GM18870 (cell line): ENCODE measurements around the gene ZIC1.

ENCODE experiments used
- ATAC-seq: cut with Tn5 transposase; IDR thresholded peaks from one replicate; pipeline ENCODE4 v1.9.1; 2021; ENCODE audit warnings: moderate library complexity; ENCODE audit not compliant: unreplicated experiment

The ZIC1 gene

DNA sequence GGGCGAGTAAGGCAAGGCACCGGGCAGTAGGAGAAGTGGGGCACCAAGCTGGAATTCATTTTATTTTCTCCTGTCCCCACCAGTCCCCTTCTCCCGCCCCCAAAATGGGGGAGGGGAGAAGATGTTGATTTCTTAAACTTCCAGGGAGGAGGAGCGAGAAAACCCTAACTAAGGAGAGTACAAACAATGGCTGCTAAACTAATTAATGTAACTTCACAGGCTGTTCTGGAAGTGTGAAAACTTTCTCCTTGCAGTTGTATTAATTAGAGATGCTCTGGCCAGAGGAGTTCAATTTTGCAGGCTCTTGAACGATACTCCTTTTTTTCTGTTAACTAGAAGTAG, 14.3 kb upstream of the ZIC1 start:
- ATAC-seq = no peak

DNA sequence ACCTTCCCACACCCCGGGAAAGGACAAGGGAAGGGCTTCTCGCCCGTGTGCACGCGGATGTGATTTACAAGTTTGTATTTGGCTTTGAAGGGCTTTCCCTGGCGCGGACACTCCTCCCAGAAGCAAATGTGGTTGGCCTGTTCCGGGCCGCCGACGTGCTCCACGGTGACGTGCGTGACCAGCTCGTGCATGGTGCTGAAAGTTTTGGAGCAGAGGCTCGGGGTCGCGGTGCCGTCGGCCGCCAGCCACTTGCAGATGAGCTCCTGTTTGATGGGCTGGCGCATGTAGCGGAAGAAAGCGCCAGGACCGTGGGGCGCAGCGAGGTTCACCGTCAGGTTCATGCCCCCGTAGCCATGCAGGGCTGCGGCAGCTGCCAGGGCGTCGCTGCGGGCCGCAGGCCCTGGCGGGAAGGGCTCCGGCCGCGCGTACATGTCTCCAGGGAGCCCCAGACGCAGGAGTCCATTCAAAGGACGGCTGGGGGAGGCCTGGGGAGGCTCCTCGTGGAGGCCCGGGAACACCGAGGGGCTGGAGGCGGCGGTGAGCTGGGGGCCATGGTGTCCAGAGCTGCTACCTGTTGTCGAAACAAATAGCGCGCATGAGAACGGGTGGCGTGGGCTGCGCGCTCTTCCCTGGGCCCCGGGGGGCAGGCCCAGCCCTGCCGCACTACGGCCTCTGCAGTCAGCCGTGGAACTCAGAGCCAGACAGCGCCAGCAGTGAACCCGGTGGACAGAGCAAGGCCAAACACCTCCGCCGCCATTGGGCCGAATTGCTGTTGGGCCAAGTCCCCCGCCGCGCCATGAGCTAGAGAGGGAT, 13.1 kb upstream of the ZIC1 start:
- no peak for ATAC-seq

DNA sequence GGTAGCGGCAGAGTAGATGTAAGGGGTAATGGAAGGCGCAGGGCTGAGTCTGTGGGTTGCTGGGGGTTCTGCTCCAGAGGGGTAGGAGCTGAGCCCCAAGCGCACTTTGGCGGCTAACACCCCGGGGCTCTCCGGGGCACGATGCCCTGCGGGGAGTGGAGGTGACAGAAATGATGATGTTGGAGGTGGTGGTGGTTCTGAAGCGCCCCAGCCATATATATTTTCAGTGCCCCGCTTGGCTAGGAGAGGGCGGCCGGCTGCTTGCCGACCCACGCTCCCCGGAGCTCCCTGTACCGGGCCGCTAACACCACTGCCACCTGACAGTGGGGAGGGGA, 12.5 kb upstream of the ZIC1 start:
- ATAC-seq = no peak

DNA sequence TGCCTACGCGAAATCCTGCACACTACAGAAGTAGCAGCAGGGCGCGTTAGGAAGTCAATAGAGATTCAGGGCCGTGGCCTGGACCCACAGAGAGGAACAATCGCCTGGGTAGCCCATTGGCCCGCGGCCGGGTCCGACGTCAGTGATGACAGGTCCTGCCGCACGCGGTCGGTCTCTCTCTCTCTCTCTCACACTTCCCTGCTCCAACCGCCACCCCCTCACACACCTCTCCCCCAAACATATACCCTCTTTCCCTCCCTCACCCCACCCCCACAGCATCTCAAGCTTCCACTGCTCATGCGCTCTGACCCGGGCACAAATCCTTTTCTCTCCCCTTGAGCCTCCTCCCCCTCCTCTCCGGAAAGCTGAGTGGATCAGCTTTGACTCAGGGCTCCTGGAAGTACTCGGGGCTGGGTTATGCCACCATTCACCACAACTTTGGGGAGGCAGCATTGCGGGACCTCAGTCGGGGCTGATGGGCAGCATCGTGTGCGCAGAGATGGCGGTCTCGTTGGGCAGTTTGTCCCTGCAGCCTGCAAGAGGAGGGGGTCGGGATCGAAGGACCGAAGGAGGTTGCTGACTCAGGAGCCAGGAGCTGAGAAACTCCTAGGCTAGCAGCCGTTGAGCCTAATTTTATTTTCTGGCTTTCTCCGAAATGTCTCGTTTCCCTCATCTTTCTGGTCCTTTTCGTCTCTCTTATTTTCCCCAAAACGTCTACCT, 11.8 kb upstream of the ZIC1 start:
- no peak for ATAC-seq

DNA sequence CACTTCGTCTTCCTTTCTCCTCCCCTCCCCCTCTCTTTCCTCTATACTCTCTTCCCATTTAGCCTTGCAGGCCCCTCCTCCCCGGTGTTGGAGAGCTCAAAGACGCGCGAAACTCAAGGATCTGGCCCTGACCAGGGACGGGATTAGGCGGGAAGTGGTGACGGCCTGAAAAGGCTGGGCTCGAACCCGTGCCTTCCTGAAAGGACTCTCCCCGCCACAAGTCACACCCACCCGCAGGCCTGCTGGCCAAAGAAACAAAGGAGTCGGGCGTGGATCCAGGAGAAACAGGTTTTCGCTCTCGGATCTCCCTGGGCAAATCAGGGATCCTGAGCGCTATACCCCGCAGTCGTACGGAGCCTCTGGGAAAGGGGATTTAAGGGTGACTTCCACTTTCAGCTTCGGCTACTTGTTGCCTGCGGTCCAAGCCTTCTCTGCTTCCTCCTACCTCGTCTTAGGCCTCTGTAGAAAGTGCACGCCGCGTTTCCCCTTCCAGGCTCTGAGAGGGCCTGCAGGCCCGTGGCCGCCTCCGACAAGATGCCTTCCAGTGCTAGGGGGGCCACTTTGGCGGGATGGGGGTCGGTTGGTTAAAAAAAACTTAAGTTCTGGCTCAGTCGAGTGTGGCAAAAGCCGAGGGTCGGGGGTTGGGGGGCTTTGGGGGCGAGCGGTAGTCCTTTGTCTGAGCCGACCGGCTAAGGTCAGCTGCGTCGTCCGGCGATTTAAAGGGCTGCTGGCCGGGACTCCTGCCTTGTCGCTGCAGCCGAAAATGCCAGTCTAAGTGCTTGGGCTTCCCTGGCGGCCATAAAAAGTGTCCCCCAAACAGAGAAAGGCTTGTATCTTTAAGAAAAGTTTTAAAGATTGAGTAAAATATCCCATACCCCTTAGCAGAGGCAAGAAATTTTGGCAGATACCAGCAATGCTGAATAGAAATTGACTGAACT, 11.0 kb upstream of the ZIC1 start:
- ATAC-seq = no peak

DNA sequence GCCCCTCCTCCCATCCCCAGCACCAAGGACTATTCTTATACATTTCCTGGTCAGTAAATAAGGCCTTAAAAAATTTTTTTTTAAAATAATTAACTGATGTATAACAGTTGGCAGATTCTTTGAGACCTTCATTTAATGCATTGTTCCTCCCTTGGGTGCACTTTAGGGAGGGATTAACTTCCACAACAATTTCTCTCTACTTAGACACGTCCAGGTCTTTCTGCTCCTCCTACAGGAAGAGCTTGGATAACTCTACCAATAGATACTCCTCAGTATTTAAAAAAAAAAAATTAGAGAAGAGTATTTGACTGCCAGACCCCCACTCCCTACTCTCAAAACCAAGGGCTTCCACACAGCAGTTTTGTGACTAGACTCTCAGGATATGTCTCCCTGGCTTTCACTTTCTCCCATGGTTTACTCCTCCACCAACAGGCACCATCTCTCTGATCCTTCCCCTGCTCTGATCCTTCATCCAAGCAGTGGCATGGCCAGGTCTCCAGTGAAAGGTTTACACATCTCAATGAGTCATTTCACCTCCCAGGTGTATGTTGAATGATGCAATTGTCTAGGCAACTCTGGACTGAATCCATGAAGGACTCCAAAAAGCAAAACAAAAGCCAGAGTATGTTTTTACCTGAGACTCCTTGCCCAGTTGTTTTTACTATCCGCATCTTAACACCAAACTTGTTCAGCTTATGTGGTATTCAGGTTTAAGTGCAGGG, 10.2 kb upstream of the ZIC1 start:
- no peak for ATAC-seq

DNA sequence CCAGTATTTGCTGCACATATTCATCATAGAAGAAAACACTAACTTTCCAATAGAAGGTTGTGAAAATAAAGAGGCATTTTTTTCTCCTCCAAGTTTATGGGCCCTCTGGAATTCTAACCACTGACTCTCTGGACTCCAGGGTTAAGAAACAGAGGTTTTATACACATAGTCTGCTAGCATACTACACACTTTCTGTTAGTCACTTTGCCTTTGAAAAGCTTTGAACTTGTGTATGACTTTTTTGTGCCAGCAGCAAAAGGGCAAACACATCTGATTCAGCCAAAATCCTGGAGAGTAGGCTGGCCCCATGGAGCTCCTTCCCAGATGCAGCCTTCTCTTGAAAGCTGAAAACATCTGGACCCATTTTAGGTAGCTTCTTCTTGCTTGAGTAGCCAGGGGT, 9.1 kb upstream of the ZIC1 start:
- ATAC-seq = no peak

DNA sequence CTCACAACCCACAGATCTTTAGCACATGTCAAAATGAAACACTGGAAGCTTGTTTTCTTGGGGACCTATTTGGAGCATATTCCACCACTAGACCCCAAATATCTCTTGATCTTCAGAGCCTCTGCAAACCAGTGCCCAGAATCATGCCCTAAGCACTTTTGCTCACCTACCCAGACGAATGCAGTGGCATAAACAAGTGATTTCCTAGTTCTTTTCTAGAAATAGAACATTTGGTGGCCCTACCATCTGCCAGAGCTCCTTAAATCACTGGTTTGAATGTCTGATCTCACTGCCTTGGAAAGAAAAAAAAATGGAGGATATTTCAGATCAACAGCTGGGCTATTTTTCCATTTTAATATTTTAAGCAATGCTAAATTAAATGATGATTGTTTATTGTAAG, 8.2 kb upstream of the ZIC1 start:
- no peak for ATAC-seq

DNA sequence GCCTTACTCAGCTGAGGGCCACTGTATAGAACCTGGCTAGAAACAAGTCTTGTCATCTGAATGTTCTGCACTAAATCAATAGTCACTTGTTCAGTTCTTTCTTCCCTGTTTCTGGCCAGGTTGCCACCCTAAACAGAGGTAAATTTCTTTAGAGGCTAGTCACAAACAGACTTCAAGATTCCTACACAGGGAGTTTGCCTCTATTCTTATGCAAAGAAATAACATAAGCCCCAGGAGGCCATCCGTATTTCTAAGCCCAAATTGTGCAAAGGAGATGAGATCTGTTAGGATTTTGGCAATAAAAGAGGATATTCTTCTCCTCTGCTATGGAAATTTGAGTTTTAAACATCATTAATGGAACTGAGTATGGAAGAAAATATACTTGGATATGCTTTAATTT, 7.7 kb upstream of the ZIC1 start:
- no peak for ATAC-seq

DNA sequence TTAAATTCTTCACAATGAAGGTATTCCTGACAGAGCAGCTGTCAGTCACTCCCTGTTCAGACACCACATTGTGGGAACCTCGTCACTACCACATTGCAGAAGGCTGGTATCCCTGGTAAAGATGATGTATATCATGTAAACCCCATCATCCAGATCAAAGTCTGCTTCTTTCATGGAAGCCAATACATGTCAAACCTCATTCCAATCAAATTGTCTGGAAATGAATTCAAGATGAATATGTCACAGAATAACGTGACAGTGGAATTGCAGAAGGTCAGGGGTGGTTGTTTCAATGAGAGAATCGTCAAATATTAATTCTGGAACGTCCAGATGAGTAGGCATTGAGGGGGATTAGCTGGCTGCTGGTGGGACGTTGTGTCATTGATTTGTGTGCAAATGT, 7.0 kb upstream of the ZIC1 start:
- no peak for ATAC-seq

DNA sequence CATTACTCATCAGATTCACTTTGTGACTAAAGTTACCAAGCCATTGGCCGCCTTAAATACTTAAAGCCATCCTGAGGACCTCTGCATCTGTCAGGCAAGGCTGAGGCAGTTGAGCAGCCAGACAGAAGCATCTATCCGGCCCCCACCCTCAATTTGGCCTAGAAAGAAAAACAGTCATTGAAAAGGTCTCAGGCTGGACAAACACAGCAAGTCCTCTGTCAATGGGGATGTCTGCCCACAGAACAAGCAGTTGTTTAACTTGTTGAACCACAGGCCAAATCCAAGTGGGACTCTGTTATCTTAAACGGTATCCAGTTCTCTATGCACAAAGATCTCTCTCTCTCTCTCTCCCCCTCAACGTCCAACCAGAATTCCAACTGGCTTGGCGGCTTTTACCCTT, 5.7 kb upstream of the ZIC1 start:
- no peak for ATAC-seq

DNA sequence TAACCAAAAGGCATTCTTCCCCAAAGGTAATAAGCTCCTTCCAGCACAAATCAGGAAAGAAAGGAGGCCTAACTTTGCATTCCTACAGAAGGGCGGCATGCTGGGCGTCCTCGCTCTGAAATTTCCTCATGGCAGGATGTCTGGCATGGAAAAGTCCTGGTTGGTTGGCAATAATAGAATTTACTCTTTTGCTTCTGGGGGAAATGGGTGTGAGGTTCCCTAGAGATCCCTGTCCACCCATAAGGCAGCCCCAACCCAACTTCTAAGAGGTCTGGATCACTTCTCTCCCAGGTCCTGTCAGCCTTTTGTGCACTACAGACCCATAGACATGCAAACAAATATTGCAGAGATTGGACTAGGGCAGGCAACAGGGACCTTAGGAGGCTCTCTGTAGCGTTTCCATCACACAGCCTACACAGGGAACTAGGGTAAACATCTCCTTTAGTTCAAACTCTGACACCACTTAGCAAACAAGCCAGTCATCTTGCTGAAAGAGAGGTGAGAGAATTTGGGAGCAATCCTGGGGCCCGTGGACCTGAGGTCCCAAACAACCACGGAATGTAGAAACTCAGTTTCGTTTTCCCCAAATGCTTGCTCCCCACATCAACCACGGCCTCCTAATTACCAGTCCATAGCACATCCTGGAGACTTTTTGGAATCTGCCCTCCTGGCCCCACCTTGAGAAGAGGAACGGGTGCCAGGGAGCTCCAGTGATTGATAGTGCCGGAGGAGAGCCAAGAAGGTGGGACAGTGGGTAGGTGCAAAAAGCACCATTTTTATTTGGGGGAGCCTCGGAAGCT, 5.0 kb upstream of the ZIC1 start:
- ATAC-seq = no peak

DNA sequence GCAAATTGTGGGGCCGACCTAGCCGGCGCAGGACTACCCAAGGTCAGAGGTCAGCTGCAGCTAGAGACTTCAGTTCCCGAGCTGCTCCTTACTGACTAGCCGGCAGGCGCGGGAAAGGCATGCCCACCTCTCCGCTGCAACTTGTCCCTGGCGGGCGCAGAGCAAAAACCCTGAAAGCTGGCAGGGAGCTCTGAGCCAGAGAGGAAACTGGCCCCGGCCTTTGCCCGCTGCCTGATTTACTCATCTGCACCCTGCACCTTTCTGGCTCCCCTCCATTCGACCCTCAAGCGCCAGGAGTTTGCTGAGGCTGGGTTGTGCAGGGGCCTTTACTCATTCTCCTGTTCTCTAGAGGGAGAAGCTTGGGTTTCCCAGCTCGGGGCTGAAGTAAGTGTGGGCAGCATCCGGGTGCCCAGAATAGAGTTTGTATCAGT, 4.3 kb upstream of the ZIC1 start:
- ATAC-seq = no peak

DNA sequence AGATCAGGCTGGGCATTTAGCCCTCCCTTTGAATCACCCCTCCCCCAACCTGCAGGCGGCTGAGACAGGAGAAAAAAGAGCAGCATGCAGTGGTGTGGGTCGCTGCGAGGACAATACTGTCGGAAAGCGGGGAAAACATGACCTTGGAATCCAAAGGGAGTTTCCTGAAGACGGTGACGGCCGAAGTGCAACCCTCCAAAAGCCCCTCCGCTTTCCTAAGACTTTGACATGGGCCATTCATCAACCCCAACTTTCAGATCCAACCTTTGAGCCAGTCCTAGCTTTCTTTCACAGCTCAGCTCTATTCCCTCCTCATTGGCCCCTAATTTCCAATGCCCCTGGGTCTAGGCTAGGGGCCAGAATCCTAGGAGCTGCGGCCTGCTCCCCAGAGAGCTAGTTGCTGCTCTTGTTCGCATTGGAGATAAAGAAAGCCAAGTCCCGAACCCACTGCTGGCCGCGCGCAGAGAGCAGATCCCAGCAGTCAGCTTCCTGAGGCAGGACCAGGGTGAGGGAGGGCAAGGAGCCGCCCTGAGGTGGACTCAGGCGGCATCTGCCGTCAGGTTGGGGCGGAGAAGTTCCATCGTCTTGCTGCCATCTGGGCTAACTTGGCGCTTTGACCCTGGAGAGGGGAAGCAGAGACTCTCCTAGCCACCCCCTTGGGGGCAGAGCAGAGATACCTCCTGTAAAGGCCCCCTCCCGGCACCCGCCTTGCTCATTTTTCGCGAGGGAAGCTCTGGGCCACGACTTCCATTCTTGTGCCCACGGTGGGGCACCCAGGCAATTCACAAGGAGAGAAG, 3.7 kb upstream of the ZIC1 start:
- no peak for ATAC-seq

DNA sequence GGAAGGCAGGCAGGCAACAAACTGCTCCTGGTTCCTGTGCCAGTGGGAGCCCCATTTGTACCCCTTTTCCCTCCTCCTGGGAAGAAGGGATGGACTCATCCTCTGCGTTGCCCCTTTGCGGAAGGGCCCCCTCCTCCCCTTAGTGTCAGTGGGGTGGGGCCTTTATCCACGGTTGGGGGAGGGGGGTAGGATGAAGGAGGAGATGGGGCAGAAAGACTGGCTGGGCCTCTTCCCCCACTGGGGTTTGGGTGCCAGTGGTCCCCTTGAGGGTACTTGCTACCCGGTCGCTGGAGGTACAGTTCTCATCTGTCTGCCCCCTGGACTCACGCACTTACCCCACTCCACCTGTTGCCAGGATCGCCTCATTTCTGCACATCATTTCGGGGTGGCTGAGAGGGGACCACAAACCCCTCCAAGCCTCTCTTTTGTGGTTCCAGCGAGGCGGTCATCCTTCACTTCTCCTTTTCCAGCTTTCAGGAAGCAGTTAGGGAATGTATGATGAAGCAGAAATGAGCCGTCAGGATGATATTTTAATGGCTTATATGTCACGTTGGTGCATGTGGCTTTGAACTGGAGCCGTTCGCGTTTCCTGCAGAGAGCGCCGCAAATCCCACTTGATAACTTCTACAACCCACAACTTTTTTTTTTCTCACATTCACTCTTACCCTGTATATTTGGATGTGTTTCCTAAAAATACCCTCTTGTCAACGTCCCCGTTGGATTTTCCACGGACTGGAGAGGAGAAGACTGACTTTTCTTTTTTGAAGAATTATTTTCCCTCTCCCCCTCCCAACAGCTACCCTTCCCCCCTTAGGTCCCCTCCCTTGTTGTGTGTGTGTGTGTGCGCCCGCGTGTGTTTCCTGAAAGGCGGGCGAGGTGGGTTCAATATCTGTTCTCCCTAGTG, 2.9 kb upstream of the ZIC1 start, which contains the start of gene ZIC4:
ZIC4 (minus strand) TSS at position 516 of the 904 bp plus-strand sequence. CDS start 3,746 bp downstream, outside the sequence.
- ATAC-seq = no peak

DNA sequence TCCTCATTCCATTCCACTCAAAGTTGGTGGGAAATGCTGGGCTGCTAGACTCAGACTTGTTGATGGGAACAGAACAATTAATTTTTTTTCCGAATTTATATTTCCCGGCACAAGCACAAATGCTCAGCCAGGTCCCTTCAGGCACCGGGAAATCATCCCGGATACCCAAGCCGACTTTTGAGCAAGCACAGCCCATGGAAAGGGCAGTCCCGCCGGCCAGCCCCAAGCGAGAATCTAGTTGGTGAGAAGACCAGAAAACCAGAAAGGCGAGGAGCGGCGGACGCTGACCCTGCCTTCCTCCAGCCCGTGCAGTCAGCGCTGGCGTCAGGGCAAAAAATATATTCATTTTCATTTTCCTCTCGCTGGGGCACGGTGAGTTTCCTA, 2.1 kb upstream of the ZIC1 start:
- ATAC-seq = no peak

DNA sequence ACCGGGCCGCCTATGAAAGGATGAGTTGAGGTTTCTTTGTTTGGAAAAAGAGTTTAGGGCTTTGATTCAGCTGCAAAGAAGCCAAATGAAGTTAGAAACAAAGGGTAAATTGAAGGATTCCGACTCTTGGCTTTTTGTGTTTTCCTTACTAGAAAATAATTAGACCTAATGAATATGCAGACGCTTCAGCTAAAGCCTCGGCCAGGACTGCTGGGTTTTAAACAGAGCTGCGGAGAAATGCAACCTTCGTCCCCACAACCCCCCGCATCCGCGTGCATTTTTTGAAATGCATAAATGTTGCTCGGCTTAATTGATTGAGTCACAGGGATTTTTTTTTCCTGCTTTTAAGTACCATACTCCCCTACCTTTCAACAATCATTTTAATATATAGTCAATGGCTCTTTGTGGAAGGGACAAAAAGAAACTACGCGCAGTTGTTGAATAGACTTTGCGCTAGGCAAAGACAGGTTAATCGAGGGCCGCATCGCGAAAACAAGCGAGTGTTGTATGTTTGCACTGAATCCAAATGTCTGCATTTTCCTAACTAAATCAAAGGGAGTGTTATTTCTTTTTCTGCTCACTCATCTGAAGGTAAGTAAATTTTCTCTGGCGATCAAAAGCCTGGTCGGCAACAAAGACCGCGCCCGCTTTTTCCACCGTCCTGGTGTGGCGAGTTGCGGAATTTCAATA, 1.5 kb upstream of the ZIC1 start:
- ATAC-seq = no peak
